Inflammatory macrophage treated with lipopolysaccharide for 4 hours (primary cell): ENCODE results near the gene LHX2.
A peak's percentile ranks its signal among the peaks of the same experiment; 100 is the strongest.

Experiments
- DNase-seq: peaks from one replicate; pipeline ENCODE4 v3.0.0-alpha.2; 2020

LHX2 gene

DNA sequence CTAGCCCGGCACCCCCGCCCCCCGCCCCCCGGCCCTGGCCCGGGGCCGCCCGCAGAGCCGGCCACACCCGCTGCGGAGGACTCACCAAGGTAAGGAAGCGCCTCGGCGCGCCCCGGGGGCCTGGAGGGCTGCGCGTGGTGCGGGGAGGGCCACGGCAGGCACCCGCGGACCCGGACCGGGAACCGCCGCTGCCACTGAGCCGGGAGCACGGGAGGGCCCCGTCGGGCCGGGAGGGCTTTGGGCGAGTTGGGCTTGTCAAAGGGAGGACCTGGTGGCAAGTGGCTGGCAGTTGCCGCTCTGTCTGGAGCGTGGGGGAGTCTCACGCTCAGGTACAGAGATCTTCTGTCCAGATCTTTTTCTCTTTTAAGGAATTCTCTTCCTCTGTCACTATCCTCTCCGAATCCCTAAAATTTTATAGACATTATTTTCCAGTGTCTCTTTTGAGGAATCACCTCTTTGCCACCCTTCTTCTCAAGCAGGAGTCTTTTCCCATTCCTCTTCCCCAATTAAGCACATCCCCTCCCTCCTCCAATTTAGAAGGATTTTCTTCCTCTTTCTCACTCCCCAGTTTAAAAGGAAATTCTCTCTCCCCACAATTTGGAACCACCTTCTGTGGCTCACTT is 11.3 kb upstream of the LHX2 start:
- DNase-seq: no peak

DNA sequence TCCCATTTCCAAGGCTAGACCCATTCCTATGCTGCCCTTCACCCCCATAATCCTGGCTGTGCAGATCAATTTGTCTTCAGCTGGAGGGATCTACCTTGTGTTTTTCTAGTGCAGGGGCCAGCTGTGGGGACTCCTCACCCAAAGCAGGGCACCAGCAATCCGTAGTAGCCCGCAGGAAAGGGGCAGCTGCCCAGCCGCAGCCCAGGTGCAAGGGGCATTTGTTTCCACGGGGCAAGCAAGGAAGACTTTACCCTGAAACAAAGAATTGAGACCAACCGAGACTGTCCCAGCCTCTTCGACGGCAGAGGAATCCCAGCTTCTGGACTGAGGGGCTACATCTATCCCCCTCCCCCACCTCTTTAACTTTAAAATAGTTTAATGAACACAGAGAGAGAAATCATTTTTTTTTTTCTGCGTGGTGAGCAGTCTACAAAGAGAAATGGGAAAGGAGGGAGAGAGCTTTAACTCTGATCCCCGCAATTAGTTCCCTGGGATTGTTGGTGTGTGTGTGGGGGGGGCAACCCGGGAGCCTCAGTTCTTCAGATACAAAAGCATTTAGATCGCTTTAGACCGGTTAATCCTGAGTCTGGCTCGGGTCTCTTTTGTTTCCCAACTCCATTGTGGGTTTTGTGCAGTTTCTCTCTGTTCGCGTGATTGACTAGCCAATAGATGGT is 10.6 kb upstream of the LHX2 start:
- no peak for DNase-seq

DNA sequence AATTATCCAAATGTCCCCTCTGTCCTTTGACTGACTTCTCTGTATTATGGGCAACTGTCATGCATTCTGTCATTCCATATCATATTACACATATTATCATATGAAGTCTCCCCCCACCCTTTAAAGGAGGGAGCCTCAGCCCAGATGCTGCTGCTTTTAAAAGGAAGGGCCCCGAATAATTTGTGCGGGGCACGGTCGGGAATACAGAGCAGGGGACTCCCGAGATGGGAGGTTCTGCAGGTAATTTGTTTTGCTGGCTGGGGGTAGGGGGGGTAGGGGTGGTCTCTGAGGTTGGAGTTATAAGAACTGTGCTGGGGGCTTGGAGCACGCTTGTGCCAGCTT is 10.1 kb upstream of the LHX2 start:
- no peak for DNase-seq

DNA sequence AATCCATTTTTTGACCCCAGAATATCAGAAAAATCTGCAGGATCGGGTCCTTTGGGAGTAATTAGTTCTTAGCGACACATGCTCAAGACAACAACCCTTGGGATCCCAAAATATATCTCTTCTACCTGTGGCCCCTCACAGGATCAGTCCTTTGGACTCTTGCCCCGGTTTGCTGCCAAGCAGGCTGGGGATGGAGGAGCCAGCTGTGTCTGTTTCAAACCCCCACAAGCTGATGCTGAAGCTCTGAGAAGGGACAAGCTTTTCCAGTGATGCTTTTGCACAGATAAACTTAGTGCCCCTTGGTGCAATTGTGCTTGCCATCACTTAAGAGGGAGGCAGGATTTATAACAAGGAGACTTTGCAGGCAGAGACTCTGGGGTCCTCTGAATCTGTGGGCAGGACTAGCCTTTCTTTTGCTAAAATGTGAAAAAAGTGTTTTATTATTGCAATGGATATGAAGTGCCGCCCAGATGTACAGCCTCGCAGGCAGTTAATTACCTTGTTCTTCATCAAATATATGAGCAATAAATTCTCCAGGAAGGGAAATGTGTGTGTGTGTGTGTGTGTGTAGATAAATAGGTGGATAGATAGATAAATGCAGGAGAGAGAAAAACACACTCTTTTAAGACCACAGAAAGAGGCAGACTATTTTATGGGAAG is 9.6 kb upstream of the LHX2 start:
- no peak for DNase-seq

DNA sequence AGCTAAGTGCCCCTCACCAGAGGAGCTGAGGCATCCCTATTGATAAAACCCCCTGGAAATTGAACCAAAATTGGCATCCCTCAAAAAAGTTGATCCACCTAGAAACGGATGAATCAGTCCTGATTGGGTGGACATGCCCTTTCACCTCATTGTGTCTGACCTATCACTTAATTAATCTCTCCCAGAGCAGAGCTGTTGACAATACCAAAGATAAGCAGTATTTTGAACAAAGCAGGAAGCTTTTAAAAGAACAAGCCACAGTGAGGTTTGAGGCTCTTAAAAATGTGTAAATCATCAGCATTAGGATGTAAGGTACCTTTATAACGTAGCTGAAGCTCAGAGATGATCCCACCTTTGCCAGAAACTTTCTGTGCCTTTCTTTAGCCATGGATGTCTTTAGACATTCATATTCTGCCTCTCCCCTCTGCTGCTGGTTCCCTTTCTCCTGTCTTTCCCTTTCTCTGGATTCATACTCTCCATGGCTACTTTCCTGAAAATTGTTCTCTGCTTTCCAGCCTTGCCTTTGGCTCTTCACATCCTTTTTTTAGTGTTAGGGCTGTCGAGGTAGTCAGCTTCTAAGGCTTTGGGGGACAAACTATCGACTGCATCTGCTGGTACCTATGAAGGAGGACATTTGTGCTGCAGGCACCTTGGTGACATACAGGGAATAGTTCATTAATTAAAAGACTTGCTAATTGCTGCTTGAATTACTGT is 7.8 kb upstream of the LHX2 start:
- no peak for DNase-seq

DNA sequence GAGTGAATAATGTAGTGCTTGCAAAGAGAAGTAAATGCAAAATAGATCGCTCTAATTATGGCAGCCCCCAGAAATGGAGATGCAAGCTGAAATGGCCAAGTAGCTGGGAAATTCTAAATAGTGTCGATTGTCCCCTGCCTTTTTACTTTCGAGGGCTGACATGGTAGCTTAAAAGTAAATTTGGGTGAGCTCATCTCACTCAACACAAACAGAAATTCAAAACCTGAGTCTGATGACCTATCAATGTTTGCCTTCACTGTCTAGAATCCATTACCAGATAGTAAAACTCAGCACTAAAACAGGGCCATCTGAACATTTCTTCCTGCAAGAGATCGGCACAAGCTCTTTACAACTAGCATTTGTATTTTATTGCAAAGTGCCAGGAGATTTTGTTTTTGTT is 7.0 kb upstream of the LHX2 start:
- DNase-seq: no peak

DNA sequence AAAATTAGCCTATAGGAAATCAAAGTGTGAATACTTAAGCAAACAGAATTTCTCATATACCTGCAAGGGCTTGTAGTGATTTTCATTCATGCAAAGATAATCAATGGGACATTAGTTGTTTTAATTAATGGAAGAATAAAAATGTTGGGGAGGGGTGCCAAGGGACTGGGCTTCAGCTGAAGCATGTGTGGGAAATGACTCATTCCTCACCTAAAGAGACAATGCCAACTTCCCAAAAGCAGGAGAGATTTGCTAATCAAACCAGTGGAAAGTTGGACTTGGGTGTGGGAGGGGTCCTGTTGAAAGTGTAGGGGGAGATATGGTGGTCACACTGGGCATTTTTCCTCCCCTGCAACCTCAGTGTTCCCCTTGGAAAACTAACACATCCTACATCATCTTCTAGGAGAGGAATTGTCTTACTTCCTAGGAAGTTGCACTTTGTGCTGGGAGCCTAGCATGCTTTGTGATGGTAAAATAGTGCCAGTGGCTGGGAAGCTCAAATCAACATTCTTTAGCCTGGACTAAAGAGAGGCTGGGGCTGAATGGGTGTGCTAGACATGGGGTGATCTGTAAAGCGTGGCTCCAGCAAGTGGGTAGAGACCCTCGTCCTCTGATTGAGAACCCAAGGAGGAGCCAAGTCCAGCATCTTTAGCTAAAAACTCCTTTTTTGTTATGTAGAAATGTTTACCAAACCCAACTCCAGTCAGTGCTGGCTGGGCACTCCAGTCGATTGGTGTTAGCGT is 6.4 kb upstream of the LHX2 start:
- no peak for DNase-seq

DNA sequence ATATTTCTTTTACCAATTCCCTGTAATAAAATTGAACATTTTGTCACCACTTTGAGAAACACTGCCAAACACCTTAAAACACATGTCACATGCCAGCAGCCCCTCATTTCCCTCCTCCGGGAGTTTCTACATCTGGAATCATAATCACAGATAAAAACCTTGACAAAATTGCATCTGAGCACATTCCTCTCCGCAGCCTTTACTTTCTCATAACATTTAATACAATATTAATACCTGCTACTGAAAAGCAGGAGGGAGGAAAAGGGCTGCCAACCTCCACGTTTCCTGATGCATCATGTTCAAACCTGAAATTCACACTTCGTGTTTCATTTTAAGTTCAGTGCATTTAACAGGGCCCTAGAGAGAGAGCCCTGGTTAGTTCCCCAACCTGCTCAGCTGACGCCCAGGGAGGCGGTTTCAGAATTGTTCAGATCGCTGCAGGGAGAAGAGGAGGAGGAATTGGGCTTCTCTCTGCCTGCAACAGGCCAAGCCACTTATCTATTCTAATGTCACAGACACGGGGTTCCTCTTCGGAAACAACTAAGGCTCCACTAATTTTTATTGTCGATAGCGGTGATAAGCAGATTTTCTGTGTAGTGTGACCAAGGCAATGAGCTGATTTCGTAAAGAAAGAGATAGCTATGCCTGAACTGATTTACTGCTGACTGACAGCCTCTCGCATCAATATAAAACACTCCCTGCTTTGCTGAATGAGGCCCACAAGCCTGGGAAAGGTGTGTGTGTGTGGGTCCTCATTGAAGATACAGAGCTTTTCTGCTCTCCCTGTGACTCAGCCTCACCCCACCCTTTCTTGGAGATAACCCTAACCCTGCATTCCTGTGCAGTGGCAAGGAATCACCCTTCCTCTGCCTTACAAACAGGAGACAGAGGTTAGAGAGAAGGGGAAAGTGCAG is 4.9 kb upstream of the LHX2 start:
- DNase-seq: peak; percentile 80

DNA sequence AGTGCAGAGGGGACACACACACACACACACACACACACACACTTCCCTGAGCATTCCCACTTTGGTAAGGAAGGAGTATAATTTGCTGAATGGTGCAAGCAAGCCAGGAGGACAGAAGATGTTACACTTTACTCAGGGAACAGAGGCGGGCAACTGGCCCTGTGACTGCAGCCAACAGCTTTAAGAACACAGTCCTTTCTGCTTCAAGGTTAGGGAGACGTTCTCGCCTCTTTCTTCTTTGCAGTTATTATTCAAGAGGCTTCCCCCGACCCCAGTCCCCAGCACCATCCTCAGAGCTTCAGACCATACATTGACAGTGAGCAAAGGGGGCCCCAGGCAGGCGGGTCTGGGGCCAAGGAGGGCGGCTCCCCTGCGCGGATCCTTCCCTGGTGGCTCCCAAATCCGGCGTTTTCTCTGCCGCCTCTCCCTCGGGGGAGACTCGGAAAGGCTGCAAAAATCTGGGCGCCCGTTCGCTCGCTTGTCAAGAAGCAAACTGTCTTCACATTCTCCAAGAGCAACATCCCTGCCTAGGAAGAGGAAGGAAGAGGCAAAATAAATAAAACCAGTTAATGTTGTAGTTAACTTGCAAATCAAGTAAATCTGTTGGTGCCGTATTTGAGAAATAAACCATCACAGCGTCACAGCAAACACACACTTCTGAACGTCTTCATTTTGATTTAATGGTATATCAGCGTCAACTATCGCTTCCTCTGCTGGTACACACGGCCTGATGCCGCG is 3.8 kb upstream of the LHX2 start:
- no peak for DNase-seq

DNA sequence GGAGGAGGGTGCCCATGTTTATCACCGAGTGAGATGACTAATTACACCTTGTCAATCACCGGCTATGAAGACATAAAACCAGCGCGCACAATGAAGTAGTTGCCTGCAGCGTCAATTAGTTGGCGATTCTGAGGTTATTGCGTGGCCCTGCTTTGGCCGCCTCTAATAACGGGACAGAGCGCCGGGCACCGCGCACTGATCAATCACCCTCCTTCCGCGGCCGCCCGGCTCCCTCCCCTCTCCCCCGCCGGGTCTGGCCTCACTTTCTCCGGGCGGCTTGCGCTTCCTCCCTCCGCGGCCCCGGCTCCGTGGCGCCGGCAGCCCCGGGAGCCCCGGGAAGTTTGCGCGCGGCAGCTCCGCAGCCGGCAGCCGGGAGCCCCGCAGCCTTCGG is 3.3 kb upstream of the LHX2 start:
- no peak for DNase-seq

DNA sequence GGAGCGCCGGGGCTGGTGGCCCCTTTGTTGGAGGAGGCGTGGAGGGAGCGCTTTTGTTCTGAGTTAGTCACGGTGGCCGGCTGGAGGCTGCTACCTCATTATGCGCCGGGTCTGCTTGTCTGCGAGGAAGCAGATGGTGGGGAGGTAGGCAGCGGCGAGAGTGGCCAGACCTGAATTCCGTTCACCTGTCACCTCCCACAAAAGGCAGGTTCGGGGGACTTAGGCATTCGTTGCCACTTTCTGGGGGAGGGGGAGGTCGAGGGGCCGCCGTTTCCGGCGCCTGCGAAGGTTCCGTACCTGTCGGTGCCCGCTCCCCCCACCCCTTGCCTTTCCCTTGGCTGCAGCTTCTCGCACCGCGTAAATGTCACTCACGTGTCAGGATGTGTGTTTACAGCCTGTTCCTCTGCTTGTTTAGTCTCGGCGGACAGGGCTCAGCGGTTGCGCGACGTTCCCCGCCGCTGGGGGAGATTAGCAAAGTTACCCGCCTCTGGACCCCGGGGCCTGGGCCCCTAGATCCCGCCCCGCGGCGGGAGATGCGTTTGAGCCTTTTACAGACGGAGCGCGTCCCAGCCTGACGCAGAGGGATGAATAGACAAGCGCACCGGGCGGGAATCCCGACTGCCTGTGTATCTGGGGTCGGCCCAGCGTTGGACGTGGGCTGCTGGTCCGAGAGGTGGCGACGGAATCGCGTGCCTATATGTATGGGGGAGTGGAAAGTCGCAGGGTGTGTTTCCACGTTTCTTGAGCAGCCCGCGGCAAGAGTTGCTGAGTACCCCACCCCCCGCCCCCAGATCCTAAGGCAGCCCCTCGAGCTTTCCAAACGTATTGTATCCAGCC is 2.7 kb upstream of the LHX2 start:
- DNase-seq: no peak

DNA sequence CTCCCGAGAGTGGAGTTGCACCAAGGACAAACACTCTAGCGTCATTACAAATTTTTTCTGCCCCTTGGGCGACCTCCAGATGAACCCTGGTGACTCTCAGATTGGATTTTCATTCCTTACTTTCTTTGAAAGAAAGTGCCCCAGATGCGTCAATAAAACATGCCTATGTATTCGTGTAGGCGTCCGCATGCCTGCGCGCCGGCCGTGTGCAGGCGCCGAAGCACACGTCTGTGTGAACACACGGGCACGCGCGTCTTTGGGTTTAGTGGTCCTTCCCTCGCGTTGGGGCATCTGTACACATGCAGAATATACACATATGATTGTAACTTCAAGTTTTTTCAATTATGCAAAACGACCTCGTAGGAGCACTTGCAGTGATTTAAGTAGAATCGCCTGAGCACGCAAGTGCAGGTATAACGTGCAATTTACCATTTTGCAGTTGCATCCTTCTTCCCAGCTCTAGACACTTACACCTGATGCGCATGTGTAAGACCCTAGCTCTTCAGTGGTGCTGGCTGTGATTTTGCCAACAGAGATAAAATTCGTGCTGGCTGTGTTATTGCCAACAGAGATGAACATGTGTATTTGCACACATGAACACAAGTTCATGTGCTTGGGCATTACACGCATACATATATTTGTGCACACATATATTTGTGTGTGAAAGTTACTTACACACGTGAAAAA is 1.9 kb upstream of the LHX2 start:
- no peak for DNase-seq

DNA sequence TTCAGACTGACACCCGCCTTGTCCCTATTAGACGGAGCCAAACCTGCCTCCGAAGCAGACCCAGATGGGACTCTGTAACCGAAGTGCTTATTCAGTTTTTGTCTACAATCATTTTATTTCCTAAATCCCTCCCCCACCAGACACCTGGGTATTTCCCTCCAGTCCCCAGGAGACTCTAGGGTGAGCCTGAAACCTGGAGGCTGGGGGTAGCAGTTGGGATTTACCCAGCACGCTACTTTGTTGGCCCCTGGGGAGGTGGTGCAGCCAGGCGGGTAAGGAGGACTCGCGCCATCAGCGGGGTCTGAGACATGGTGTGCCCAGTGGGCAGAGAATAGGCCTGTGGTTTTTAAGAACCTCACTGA is 1.3 kb upstream of the LHX2 start:
- DNase-seq: no peak

DNA sequence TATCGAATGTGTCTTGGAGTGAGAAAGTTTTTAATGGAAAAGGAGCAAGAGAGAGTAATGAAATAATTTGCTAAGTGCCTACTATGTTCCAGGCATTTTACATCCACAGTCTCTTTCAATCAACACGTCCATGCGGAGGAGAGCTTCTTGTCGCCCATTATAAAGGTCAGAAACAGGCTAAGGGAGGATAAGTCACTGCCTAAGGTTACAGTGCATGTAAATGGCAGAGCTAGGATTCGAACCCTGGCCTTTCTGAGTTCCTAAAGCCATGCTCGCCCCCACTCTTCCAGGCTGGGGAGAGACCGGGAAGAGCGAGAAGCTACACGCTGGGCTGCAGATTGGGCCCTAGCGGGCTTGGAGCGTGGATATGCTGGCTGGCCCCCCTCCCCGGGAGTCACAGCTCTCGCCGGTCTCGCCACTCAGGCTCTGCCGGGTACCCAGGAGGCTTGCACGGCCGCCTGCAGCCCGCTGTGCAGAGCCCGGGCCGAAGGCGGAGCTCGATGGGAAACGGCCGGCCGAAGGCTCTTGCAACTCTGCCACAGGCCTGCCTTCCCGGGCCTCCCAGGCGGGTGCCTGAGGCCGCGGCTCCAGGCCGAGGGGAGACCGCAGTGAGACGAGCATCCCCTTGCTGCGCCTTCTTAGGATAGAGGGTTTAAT is 775 bp upstream of the LHX2 start:
- no peak for DNase-seq

DNA sequence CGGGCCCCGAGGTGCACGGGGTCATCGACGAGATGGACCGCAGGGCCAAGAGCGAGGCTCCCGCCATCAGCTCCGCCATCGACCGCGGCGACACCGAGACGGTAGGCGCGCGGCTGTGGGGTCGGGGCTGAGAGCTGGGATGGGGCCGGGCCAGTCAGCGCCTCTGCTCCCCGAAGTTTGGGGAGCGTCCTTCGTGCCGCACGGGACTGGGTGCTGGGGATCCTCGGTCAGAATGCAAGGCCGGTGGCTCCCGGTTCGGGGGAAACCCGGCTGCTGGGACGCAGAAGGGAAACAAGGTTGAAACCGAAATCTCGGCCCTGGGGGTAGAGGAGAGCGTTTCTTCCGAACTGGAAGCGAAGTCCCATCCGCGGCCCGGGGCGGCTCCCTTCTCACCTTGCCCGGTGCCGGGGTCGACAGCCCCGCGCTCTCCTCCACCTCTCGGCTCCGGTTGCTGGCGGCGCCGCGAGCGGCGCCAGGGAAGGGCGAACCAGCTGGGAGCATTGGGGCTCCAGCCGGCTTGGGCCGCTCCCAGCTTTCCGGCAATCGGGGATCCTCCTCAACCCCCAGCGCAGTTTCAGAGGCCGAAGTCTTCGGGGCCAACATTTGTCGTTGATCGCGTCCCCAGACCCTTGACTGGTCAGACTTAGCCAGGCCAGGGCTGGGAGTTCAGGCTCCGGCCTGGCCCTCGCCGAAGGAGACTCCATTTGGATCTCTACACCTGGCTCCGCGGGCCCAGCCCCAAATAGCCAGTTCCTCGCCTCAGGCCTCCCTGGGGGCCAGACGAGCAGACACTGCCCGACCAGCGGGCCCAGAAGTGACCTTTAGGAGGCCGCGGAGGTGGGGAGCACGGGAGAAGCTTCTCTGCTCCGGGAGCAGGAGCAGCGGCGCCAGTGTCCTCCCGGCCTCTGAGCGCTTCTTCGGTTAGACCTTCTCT is 1.1 kb downstream of the LHX2 start:
- peak; percentile 57 for DNase-seq

DNA sequence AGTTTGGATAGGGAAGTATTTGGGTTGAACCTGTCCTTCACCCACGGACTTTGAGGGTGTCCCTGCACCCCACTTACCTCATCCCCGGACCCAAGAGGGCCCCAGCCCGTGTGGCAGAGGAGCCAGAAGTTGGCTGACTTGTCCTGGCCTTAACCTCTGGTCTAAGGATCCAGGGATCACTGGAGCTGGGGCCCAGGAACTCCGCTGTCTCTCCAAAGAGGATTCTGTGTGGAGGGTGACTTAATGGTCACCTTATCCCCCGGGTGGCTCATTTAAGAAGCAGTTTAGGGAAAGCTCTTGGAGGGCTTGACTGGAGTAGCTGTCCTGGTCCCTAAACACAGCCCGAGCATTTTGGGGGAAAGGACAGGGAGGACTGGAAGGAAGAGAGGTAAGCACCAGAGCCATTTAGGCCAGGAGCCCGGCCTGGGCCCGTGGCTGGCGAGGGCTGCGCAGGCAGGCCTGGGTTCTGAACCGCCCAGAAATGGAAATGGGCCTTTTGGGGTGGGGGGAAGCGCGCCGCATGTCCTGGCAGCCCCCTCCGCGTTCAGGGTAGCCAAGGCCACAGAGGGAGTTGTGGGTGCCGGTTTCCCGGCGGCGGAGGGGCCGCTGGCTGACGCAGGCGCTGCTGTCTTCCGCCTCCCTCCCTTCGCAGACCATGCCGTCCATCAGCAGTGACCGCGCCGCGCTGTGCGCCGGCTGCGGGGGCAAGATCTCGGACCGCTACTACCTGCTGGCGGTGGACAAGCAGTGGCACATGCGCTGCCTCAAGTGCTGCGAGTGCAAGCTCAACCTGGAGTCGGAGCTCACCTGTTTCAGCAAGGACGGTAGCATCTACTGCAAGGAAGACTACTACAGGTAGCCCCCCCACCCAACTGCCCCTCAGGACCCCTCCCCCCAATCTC is 2.0 kb downstream of the LHX2 start:
- DNase-seq: no peak
